Aorta (tissue), 5 donors: ENCODE data around the gene SLC6A4. TPM values are rescaled to one million over a fixed set of nuclear protein-coding genes. Genes with fewer than 3 reads are reported as not detected.
A peak's percentile ranks its signal among the peaks of the same experiment; 100 is the strongest.

Experiments
- ATAC-seq: fragments of 200-7000 bp; cut with Tn5 transposase; one replicate; pipeline ENCODE4 v1.9.1; 2022; ENCODE audit warnings: moderate library complexity; ENCODE audit not compliant: low FRiP score
- DNase-seq, 2 donors: peaks; one replicate each; pipeline ENCODE4 v3.0.0-alpha.2; 2020
- H3K27ac ChIP-seq, 2 donors: one replicate each; pipeline ENCODE4 v1.5.1; 2013; ENCODE audit warnings: low read length in 2 of 2, mild to moderate bottlenecking in 2 of 2, moderate library complexity in 2 of 2, control low read depth in 1 of 2, inconsistent platforms in 1 of 2, low read depth in 1 of 2
- H3K27me3 ChIP-seq, 2 donors: one replicate each; pipeline ENCODE4 v1.6.1; 2013; ENCODE audit warnings: control low read depth in 1 of 2, low read length in 1 of 2, mild to moderate bottlenecking in 1 of 2, moderate library complexity in 1 of 2; ENCODE audit not compliant: insufficient read depth in 2 of 2, control insufficient read depth in 1 of 2
- H3K36me3 ChIP-seq, 2 donors: one replicate each; pipeline ENCODE4 v1.6.1; 2013; ENCODE audit warnings: control low read depth in 1 of 2, low read length in 1 of 2, mild to moderate bottlenecking in 1 of 2; ENCODE audit not compliant: insufficient read depth in 2 of 2, control insufficient read depth in 1 of 2
- H3K4me1 ChIP-seq, 2 donors: one replicate each; pipeline ENCODE4 v1.6.1; 2013; ENCODE audit warnings: low read length in 2 of 2, control low read depth in 1 of 2, mild to moderate bottlenecking in 1 of 2, moderate library complexity in 1 of 2; ENCODE audit not compliant: insufficient read depth in 2 of 2, control insufficient read depth in 1 of 2
- H3K4me3 ChIP-seq, 2 donors: one replicate each; pipeline ENCODE4 v1.5.1; 2013; ENCODE audit warnings: low read length in 2 of 2, control low read depth in 1 of 2, mild to moderate bottlenecking in 1 of 2
- H3K9me3 ChIP-seq: one replicate; pipeline ENCODE4 v1.6.1; 2013; ENCODE audit warnings: mild to moderate bottlenecking, low read length; ENCODE audit not compliant: control insufficient read depth
- whole genome bisulfite sequencing, 2 donors: extraction: QIAGEN DNeasy Blood & Tissue Kit; methylation state at CpG; one replicate each; pipeline ENCODE4 v1.1.7; 2013; 5-methylcytosine and 5-hydroxymethylcytosine counted together
- intact Hi-C, 2 donors: fragments of 100-400 bp; cut with DNase I; formaldehyde crosslinking; loops; one replicate each; pipeline versions ENCODE4 v1.14.2 to v1.15.0; 2022
- long read RNA-seq, 2 donors: library from polyadenylated mRNA; unstranded; transcript quantifications; one replicate each; pipeline ENCODE4 v2.0.0, GENCODE V29; 2020 to 2021
- polyA plus RNA-seq, 2 donors: library from polyadenylated mRNA; stranded (reverse); fragments of 200-250 nt; gene quantifications; one replicate each; pipeline ENCODE4 v1.2.3, GENCODE V29; 2013
- total RNA-seq, 2 donors: library from RNA; stranded (reverse); fragmentation: NEBNext Ultra II Directional; extraction: Animal tissue kit (Norgen Biotek cat#: 25700); gene quantifications; one replicate each; pipeline ENCODE4 v1.2.1, GENCODE V29; 2021
- donor health status: healthy with polysubstance abuse.
- donor health status: Bipolar disorder and iron deficiency.
- donor health status: DM: no; HTN: no; CAD: no.
- donor health status: DM: no; HTN: no; CAD: no.
- donor health status: DM: yes; HTN: yes; CAD: no.

The SLC6A4 gene
- under 1 TPM; 0.27 to 0.45 TPM for total RNA-seq
- 1 to 10 TPM in 1 of 2 donors, under 1 TPM in 1; 0.13 to 1.1 TPM for polyA plus RNA-seq
- long read RNA-seq, donor 1, partial matches to known transcripts, result 0 of 1 reads
- long read RNA-seq, donor 1, other reads (novel, unspliced or antisense), result 1 of 1 reads
- long read RNA-seq, donor 2, partial matches to known transcripts, result 0 of 1 reads
- long read RNA-seq, donor 2, other reads (novel, unspliced or antisense), result 1 of 1 reads

- DNase-seq, result no peak
- Histone ChIP-seq H3K27me3 (no peaks in the 10 kb centered on the region), H3K36me3 (no peaks in the 10 kb centered on the region), H3K4me1 (no peaks in the 10 kb centered on the region), H3K9me3 (no peaks in the 10 kb centered on the region), H3K4me3 (peak within 1 kb of the TSS; percentile 0 to 12), H3K27ac (no peak within 1 kb of the TSS)
- intact Hi-C loops, result no loop called here
- peak; percentile 47 for ATAC-seq
- WGBS, 2 donors, result 4 to 6% methylated on average over 60 to 82 of the region's 82 CpGs
Observed at GRCh38 chr17:30235386-30236296, at the start of gene SLC6A4. SLC6A4 (minus strand) TSS chr17:30235697; CDS start chr17:30221958, 13,739 bp downstream.

DNA sequence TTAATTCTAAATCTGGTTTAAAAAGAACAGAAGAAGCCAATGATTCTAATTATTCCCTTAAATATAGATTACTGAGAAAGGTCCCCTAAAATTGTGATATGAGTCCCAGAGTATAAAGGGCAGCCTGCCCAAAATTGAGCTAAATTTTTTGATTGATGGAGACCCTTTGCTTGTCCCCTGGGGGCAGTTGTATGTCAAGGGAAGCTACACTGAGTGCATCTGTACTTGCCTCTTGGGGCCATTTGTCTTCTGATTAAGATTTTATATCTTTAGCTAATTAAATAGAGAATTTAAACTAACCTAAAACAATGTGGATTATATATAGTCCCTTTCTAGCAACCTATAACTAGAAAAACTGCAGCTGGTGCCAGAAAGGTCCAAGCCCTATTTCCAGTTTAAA is 43.7 kb upstream of the SLC6A4 start:
- no peak for ATAC-seq
- intact Hi-C loops, result loop anchor here in 1 of 2 donors (5.0 kb wide), 1 partner anchor 152 kb away; no protein-coding TSS in a partner anchor
- no peak overlapping the region for H3K27ac ChIP-seq
- no peaks in the 10 kb centered on the region for H3K9me3 ChIP-seq
- H3K4me1 ChIP-seq, result peaks cover 0 to 4% of the 10 kb centered on the region in 2 donors
- no peaks in the 10 kb centered on the region for H3K27me3 ChIP-seq
- H3K4me3 ChIP-seq, result no peak overlapping the region
- DNase-seq, result no peak
- peaks cover 2 to 4% of the 10 kb centered on the region in 2 donors for H3K36me3 ChIP-seq

GRCh38 chr17:30278032-30278431 is 42.5 kb upstream of the SLC6A4 start:
- intact Hi-C loops, result loop anchor here in 1 of 2 donors (5.0 kb wide), 1 partner anchor 151 kb away; no protein-coding TSS in a partner anchor
- Histone ChIP-seq H3K27ac (no peak overlapping the region), H3K4me1 (peaks cover 0 to 4% of the 10 kb centered on the region in 2 donors), H3K27me3 (no peaks in the 10 kb centered on the region), H3K4me3 (no peak overlapping the region), H3K36me3 (peaks cover 2 to 4% of the 10 kb centered on the region in 2 donors), H3K9me3 (no peaks in the 10 kb centered on the region)
- ATAC-seq (peak; percentile 62), DNase-seq (no peak)

DNA sequence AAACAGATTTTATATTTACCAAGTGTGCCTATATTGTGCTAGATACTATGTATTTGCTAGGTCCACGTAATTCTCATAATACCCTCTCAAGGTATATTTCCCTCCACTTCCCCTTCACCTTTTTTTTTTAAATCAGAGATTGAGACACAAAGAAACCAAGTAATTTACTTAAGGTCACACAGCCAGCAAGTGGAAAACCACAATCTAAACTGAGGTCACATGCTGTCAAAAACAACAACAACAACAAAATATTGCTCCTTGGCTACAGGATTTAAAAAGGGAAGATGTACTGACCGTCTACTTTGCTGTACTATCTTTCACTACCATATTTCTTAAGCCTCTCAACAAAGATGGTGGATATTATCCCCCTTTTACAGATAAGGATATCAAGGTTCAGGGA is 40.4 kb upstream of the SLC6A4 start:
- Histone ChIP-seq H3K27ac (no peak overlapping the region), H3K36me3 (peaks cover 8% of the 10 kb centered on the region in 2 donors), H3K4me1 (peaks cover 0 to 4% of the 10 kb centered on the region in 2 donors), H3K9me3 (no peaks in the 10 kb centered on the region), H3K4me3 (no peak overlapping the region), H3K27me3 (no peaks in the 10 kb centered on the region)
- WGBS, 2 donors, result 90 to 95% methylated on average over 2 of the region's 2 CpGs
- DNase-seq (no peak), ATAC-seq (no peak)
- intact Hi-C loops, result loop anchor here in 1 of 2 donors (5.0 kb wide), 1 partner anchor 149 kb away; no protein-coding TSS in a partner anchor

DNA sequence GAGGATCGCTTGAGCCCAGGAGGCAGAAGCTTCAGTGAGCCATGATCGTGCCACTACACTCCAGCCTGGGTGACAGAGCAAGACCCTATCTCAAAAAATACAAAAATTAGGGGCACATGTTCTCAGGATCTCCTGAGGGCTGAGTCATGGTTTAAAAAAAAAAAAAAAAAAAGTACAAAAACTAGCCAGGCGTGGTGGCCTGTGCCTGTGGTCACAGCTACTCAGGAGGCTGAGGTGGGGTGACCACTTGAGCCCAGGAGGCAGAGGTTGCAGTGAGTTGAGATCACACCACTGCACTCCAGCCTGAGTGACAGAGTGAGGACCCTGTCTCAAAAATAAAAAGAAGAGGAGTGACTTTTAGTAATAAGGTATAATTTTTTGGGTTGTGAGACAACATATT is 39.4 kb upstream of the SLC6A4 start:
- ATAC-seq, result no peak
- no peaks in the 10 kb centered on the region for H3K9me3 ChIP-seq
- no peak overlapping the region for H3K4me3 ChIP-seq
- H3K27ac ChIP-seq, result no peak overlapping the region
- WGBS, 2 donors, result 43 to 59% methylated on average over 3 of the region's 3 CpGs
- H3K27me3 ChIP-seq, result no peaks in the 10 kb centered on the region
- intact Hi-C loops, result loop anchor here in 1 of 2 donors (5.0 kb wide), 1 partner anchor 148 kb away; no protein-coding TSS in a partner anchor
- H3K36me3 ChIP-seq, result peaks cover 6 to 7% of the 10 kb centered on the region in 2 donors
- DNase-seq, result no peak
- H3K4me1 ChIP-seq, result peaks cover 0 to 4% of the 10 kb centered on the region in 2 donors

DNA sequence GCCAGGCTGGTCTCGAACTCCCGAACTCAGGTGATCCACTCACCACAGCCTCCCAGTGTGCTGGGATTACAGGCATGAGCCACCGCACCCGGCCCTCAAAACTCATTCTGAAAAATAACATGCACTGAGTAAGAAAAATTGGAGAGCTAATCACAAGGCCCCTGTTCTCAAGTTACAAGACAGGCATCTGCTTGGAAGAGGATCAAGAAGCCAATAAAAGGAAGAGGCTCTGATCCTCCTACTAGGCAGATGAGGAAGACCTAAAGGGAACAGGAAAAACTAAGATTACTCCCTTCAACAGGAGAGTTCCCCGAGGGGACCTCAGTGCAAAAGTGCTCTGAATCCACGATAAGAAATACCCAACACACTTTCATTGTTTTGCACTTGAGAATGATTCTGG is 37.9 kb upstream of the SLC6A4 start:
- Histone ChIP-seq H3K4me1 (peaks cover 0 to 4% of the 10 kb centered on the region in 2 donors), H3K27ac (no peak overlapping the region), H3K9me3 (no peaks in the 10 kb centered on the region), H3K4me3 (no peak overlapping the region), H3K27me3 (no peaks in the 10 kb centered on the region), H3K36me3 (peaks cover 6 to 7% of the 10 kb centered on the region in 2 donors)
- intact Hi-C loops, result no loop called here
- DNase-seq (no peak), ATAC-seq (no peak)
- 78 to 83% methylated on average over 6 of the region's 6 CpGs for WGBS, 2 donors

DNA sequence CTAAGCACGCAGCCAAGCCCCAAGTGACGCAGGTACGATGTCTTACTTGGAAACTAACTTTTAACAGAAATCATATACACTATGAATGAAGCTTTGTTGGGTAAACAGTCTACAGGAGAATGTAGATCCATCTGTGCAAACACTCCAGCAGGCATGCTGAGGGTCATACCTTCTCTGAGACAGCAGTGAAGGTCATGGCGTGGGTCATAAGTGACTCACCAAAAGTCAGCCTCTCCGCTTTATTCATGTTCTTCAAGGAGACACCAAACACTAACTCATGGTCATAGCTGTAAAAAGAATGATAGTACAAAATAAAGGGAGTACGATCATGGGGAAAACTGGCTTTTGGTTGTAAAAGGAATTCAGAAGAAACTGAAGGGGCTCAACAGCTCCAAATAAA is 35.6 kb upstream of the SLC6A4 start:
- Histone ChIP-seq H3K4me3 (no peak overlapping the region), H3K36me3 (peaks cover 6 to 7% of the 10 kb centered on the region in 2 donors), H3K27ac (no peak overlapping the region), H3K4me1 (peaks cover 0 to 4% of the 10 kb centered on the region in 2 donors), H3K9me3 (no peaks in the 10 kb centered on the region), H3K27me3 (no peaks in the 10 kb centered on the region)
- no peak for ATAC-seq
- 89 to 91% methylated on average over 6 of the region's 6 CpGs for WGBS, 2 donors
- no peak for DNase-seq
- intact Hi-C loops, result no loop called here

- H3K27ac ChIP-seq, result no peak overlapping the region
- peaks cover 6 to 7% of the 10 kb centered on the region in 2 donors for H3K36me3 ChIP-seq
Observed at GRCh38 chr17:30267625-30268024, 32.1 kb upstream of the SLC6A4 start.

More at GRCh38 chr17:30267625-30268024, 32.1 kb upstream of the SLC6A4 start:
- H3K4me1 ChIP-seq, result peaks cover 0 to 4% of the 10 kb centered on the region in 2 donors
- no peaks in the 10 kb centered on the region for H3K9me3 ChIP-seq
- H3K4me3 ChIP-seq, result no peak overlapping the region
- ATAC-seq (no peak), DNase-seq (no peak)
- intact Hi-C loops, result no loop called here
- no peaks in the 10 kb centered on the region for H3K27me3 ChIP-seq
- 94 to 95% methylated on average over 2 of the region's 2 CpGs for WGBS, 2 donors
